Activated CD8-positive, alpha-beta memory T cell treated with anti-CD3 and anti-CD28 coated beads, Interleukin-2, amount 50 U/mL, for 1 hour (primary cell): ENCODE results near the gene GPR75.

Source experiments
- DNase-seq: peaks from one replicate; pipeline ENCODE4 v3.0.0-alpha.2; 2020; ENCODE audit errors: extremely low read depth

The GPR75 gene

DNA sequence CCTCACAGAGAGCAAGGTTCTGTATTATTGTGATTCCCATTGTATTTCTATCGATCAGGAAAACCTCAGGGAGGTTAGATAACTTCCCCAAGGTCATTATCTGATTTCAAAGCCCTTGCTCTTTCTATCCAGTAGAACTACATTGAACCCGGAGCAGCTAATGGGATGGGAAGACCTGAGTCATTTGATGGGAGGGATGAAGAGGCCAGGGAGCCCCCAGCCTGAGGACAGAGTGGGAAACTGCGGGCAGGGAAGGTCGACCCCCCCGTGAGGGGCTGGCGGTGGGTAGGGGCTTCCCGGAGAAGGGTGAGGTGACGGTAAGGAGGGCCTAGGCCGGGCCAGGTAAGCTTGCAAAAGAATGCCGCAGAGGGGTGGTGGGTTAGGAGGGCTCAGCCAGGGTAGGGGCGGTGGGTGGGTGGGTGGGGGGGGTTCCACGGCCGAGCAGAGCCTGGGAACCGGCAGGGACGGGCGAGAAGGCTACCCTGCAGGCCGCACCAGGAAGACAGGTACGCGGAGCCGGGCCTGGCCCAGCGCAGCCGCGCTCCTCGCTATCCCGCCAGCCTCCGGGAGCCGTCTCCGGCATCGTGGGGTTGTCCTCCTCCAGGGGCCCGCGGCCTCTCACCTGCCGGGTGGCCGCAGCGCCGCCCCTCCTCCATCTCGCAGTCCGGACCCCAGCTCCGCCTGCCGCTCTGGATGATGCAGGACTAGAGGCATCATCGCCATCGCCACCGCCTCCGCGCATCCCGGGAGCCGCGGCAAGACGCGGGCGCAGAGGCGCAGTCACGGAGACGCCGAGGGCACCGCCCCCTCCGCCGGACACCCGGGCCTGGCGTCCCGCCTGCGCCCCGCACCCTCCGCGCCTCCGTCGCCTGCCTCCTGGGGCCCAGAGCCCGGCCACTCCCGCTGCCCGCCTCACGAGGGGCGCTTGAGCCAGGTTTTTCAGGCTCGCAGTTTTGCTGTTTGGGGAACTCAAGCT, at the start of gene GPR75:
GPR75 (minus strand) TSS at position 762 of the 976 bp plus-strand sequence. CDS start 5,211 bp downstream, outside the sequence.
- DNase-seq = no peak

DNA sequence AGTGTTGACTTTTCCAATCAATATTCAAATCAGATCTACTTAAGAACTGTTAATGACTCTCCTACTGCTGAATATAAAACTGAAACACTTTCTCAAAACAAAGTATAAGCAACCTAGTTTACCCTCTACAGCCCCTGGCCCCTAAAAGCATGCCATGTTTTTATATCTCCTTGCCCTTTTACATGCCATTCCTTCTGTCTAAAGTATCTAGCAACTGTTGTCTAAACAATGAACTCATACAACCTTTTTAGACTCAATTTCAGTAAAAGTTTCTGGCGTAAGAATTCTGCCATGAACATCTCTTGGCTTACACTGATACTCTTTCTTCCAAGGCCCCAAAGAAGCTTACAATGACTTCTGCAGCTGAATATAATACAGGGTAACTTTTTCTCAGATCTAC, 47.8 kb upstream of the GPR75 start:
- no peak for DNase-seq

DNA sequence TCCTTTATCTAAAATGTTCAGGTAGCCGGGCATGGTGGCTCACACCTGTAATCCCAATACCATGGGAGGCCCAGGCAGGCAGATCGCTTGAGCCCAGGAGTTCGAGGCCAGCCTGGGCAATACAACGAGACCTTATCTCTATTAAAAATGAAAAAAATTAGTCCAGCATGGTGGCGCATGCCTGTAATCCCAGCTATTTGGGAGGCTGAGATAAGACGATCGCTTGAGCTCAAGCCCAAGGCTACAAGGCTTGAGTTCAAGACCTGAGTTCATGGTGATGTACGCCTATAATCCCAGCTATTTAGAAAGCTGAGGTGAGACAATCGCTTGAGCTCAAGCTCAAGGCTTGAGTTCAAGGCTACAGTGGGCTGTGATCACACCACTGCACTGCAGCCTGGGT, 45.6 kb upstream of the GPR75 start:
- no peak for DNase-seq

DNA sequence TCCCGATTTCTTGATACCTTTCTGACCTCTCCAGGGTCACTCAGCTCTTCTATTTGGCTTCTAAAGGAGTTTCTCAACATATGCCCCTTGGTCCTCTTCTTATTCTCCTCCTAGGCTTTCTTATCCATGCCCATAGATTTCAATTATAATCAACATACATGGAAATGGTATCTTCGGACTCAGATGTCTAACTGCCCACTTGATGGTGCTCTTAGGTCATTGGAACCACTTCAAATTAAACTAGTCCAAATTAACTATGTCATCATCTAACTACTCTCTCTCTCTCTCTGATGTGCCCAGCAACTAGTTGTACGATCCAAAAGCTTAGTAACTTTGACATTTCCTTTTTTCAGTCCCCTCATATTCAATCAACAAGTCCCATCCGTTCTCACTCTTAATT, 43.2 kb upstream of the GPR75 start:
- no peak for DNase-seq

DNA sequence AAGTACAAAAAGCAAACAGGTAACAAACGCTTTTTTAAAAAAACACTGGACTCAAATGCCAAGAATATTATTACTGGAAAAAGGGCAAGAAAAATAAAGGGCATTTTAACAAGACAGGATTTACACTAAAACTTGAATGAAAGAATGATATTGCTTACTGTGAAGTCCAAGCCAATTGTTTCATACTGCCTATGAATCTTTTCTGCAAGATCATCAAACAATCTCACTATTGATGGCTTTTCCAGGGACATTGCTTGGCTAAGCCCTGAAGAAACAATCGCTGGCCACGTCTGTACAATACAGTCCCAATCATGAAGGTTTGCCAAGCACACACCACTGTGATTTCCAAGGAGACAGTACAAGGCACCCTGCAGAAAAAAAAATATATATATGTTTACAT, 41.4 kb upstream of the GPR75 start:
- DNase-seq = no peak

DNA sequence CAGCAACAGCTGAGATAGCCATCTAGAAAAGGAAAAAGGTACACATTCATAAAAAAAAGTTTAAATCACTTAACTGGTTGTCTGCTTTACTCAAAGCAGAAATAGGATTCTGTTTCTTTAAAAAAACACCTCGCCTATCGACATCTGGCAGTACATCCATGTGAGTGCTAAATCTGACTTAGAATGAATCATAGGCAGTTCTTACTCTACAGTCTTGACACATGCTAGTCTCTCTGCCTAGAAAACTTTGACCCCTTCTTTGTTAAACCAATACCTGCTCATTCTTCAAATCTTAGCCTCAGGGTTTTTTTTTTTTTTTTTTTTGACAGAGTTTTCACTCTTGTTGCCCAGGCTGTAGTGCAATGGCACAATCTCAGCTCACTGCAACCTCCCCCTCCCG, 37.1 kb upstream of the GPR75 start:
- DNase-seq = no peak

DNA sequence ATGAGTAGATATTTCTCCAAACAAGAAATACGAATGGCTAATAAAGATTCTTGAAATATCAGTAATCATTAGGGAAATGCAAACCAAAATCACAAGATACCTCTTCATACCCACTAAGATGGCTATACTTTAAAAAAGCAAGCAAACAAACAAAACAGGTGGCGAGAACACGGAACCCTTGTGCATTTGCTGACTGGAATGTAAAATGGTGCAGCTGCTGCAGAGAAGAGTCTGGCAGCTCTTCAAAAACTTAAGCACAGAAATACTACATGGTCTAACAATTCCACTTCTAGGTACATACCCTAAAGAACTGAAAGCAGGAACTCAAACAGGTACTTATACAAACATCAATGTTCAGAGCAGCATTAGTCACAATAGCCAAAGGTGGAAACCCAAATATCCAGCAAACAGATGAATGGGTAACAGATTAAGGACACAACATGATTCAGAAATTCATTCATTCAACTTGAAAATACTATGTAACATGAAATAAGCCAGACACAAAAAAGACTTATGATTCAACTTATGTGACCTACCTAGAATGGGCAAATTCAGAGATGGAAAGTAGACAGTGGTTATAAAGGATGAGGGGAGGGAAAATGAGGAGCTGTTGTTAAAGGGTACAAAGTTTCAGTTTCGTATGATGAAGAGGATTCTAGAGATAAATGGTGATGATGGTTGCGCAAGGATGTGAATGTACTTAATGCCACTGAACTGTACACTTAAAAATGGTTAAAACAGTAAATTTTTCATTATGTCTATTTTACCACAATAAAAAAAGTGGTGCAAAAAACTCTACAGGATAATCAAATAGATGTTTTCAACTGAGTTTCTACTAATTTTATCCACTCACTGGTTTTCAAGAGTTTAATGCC, 26.9 kb upstream of the GPR75 start:
- no peak for DNase-seq

DNA sequence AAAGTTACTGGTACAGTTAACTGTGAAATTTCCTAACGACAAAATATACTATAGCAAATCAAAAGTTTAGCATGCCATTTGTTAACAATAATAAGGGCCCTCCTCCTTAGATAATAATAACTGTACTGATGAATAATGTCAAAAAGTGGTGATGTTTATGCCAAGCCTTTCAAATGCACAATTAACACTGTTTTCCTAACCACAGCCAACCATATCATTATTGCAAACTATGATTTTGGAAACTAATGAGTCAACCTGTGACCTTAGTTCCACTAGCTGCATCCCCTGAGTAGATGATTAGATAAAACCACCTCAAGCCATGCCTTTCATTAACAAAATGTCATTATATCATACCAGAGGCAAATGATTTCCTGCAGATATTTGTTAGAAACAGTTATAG, 25.1 kb upstream of the GPR75 start:
- DNase-seq = no peak

DNA sequence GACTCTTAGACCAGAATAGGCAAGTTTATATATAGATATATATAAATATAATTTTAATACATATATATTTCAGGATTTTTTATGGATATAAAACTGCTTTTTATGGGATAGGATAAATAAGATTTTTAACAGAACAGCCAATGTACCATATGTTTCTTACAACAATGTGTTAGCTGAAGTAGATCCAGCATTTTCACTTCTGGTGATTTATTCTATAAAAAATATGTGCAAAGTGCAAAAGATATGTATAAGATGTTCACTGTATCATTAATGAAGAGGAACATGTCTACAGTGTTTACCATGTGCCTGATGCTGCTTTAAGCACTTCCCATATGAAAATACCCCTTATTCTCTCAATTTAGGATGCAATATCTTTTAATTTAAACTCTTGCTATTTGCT, 22.2 kb upstream of the GPR75 start:
- no peak for DNase-seq

DNA sequence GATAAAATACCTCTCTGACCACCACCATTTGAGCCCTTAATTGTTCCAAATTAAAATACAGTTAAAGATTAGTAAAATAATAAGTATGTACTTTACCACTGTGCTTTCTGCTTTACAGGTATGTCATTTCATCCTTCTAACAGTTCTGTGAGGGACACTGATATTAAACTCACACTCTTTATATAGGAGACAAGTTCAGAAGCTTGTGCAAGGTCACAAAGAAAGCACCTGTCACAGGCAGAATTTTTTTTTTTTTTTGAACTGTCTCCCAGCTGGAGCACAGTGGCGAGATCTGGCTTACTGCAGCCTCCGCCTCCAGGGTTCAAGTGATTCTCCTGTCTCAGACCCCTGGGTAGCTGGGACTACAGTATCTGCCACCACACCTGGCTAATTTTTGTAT, 21.6 kb upstream of the GPR75 start:
- DNase-seq = no peak

DNA sequence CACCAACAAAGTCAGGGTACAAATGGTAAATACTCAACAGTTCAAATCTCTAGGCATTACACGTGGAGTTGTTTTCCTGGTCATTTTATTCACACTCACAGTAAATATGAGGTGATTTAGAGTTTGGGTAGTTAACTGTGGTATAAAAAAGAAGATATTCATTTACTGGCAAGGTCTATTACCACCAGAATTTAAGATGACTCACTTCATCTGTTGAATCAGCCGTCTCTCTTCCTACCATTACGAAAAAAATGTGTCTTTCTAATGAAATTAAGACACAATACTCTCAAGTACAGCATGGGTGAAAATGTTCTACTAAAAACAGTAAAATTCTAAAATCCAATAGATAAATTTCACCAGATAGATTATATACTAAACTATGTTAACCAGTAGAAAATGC, 21.0 kb upstream of the GPR75 start:
- DNase-seq = no peak

DNA sequence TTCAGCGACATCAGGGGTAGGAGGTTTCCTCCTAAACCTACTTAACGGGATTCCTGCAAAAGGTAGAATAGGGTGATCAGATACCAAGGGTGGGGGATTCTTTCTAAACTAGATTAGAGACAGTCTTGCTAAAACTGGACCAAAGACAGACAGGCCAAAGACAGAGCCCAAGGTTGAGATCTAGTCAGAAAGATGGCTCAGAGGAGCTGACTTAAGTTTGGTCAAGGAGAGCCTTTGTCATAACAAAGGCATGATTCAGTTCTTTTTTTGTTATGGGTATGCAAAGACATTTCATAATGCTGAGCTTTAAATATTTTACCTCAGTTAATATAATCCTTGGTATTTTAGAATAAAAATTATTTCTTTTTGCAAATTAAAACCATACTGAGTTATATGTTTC, 17.8 kb upstream of the GPR75 start:
- no peak for DNase-seq

DNA sequence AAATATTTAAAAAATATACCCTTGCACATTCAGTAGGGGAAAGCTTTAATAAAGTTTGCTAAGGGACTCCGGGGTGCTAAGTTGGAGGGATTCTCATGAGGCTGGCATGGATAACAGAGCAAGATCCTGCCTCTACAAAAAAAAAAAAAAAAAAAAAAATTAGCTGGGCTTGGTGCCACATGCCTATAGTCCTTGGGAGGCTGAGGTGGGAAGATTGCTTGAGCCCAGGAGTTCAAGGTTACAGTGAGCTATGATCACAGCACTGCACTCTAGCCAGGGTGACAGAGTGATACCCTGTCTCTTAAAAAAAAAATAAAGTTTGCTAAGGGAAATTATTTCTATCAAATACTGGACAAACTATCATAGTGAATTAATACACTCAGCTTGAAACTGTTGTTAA, 17.3 kb upstream of the GPR75 start:
- no peak for DNase-seq

DNA sequence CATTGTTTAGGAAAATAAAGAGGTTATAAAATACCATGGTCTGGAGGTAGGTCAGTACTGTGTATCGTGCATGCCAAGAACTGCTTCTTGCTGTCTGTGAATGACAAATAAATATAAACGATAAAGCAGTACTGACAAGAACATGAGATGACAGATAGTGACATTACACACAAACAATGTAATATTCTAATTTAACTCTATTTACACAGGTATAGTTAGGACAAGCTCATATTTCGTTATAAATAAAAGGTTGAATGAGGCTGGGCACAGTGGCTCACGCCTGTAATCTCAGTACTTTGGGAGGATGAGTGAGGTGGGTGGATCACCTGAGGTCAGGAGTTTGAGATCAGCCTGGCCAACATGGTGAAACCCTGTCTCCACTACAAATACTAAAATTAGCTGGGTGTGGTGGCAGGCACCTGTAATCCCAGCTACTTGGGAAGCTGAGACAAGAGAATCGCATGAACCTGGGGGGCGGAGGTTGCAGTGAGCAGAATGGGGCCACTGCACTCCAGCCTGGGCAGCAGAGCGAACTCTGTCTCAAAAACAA, 14.7 kb upstream of the GPR75 start:
- DNase-seq = no peak

DNA sequence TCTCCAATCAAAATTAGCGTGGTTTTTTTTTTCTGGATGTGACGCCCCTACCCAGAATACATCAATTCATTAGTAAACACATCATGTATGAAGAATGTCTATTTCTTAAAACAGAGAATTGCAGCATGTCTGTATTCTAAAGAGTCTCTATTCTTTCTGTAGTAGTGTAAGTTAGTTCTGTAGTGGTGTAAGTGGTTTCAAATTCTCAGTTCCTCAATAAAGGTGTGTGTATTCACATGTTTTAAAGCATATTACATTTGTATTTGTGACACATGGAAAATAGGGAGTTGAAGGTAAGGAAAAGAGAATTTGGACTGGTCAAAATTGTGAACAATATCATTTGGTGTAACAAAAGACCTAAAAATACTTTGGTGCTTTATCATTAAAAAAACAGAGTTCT, 8.0 kb upstream of the GPR75 start:
- no peak for DNase-seq

DNA sequence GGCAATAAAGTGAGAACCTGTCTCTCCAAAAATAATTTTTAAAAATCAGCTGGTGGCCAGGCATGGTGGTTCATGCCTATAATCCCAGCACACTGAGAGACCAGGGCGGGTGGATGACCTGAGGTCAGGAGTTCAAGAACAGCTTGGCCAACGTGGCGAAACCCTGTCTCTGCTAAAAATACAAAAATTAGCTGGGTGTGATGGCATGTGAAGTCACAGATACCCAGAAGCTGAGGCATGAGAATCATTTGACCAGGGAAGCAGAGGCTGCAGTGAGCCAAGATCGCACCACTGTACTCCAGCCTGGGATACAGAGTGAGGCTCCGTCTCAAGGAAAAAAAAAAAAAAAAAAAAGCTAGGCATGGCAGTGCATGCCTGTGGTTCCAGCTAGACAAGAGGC, 7.4 kb upstream of the GPR75 start:
- no peak for DNase-seq

DNA sequence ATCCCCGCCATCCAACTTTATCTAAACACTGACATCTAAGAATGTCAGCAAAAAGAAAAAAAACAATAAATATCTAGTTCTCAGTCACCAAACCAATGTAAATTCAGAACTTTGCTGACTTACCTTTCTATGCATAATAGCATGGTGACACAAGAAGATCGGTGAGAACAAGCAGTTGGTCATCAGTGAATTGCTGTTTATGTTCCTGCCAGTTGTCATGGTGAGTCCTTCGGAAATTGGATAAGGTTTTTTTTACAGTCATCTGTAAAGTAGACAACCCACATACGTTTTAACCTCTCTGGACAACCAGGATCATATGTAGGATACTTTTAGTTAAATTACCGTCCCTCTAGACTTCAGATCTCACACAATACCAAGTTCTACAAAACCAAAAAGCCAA, 6.2 kb upstream of the GPR75 start:
- no peak for DNase-seq

DNA sequence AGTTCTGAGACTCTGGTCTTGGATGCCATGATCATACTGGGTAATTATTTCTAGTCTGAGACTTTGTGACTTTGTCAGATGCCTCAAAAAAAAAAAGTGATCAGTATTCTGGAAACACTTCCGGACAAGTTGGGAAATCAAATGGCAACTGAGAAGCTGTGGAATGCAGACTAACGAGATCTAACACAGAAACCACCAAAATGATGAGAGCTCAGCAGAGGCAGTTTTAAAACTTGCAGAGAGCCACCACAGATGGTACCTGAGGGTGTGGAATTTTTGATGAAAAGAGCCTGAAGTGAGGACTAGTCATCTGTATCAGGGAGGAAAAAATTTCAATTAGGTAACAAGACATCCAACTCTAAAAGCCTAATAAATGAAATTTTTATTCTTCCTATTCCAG, 5.5 kb upstream of the GPR75 start:
- DNase-seq = no peak

DNA sequence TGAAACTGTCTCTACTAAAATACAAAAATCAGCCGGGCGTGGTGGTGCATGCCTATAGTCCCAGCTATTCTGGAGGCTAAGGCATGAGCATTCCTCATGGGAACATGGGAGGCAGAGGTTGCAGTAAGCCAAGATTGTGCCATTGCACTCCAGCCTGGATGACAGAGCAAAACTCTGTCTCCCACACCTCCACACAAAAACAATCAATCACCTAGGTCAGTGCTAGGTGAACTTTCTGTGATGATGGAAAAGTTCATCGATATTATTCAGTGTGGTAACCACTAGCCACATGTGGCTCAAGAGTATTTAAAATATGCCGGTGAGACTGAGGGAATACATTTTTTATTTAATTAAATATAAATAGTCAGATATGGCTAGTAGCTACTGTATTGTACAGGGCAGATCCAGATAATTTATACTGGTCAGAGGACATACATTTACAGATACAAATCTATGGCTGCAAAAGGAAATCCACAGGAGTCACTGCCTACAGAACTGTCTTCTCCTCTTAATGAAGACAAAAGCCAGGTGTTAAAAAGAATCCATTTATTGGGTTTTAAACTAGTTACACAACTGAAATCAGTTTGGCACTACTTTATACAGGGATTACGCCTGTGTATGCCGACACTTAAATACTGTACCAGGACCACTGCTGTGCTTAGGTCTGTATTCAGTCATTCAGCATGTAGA, 3.9 kb upstream of the GPR75 start:
- no peak for DNase-seq

DNA sequence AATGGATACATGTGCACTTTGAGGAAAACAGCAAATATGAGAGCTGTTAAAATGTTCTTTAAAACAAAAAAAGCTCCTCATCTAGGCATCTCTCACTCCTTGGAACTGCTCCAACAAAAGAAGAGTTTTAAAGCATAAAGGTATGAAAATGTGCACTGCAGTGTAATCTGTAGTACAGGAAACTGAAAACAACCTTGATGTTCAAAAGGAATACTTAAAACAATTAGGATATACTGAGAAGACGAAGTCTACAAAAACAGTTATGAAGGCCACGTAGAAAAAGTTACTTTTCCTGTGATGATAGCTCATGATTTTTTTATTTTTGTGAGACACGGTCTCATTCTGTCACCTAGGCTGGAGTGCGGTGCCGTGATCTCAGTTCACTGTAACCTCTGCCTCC, 2.1 kb upstream of the GPR75 start:
- DNase-seq = no peak

DNA sequence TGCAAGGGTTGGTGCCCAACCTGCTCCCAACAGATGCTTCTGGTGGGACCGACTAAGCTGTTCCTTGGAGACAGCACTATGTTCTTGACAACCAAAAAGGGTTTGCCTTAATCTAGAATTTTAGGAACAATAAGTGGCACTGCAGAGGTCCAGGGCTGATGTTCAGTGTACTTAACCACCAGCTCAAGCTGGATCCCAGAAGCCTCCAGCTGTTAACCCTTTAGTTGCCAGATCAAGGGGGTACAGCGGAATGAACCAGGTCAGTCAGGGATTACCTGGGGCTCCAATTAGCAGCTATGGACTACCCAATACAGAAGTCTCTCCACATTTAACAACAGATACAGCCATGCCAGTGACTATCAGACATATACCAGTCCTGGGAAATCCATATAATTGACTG, 3.5 kb downstream of the GPR75 start:
- no peak for DNase-seq

DNA sequence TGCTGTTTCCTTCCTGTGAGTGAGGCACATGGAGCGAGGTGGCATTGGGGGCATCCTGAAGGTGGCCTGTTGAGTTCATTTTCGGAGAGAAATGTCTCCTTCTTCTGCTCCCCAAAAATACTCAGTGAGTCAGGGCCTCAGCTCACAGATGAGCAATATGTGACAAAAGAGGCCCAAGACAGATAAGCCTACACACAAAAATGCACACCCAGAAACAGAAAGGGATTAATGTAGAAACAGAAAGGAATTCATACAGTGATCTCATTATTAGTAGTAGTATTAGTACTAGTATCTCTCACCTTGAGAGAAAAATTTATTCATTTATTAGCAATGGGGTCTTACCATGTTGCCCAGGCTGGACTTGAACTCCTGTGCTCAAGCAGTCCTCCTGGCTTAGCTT, 5.1 kb downstream of the GPR75 start:
- no peak for DNase-seq
